ENCODE results near the gene EPN1.

The EPN1 gene

GRCh38 chr19:55646889-55647731, 27.9 kb upstream of the EPN1 start:
- DNase-seq (ENCODE audit: low read depth), result no peak

GRCh38 chr19:55647732-55648584, 27.1 kb upstream of the EPN1 start, which contains the start of gene CCDC106:
Gene CCDC106, plus strand, starts transcription at chr19:55648212. Its CDS starts 835 bp downstream, at chr19:55649047.
- DNase-seq (ENCODE audit: low read depth), result no peak

- DNase-seq (ENCODE audit: low read depth), result no peak
Measured at GRCh38 chr19:55648585-55649267, 26.3 kb upstream of the EPN1 start.

- no peak for DNase-seq (ENCODE audit: low read depth)
Measured at GRCh38 chr19:55649268-55650125, 25.5 kb upstream of the EPN1 start.

- no peak for DNase-seq (ENCODE audit: low read depth)
Measured at GRCh38 chr19:55650126-55650557, 24.9 kb upstream of the EPN1 start.

- DNase-seq (ENCODE audit: low read depth), result no peak
Measured at GRCh38 chr19:55650602-55651230, 24.3 kb upstream of the EPN1 start.

GRCh38 chr19:55651236-55651635, 23.8 kb upstream of the EPN1 start:
- DNase-seq (ENCODE audit: low read depth), result no peak

GRCh38 chr19:55652311-55653128, 22.5 kb upstream of the EPN1 start:
- no peak for DNase-seq (ENCODE audit: low read depth)

GRCh38 chr19:55653651-55654322, 21.2 kb upstream of the EPN1 start:
- DNase-seq (ENCODE audit: low read depth), result peak; percentile 98

- peak; percentile 96 for DNase-seq (ENCODE audit: low read depth)
Measured at GRCh38 chr19:55654323-55654867, 20.6 kb upstream of the EPN1 start.

GRCh38 chr19:55654868-55655647, 20.0 kb upstream of the EPN1 start, which contains the start of gene U2AF2:
Gene U2AF2, plus strand, starts transcription at chr19:55655035. Its CDS starts 70 bp downstream, at chr19:55655105.
- DNase-seq (ENCODE audit: low read depth), result peak; percentile 95

GRCh38 chr19:55655648-55656040, 19.4 kb upstream of the EPN1 start:
- DNase-seq (ENCODE audit: low read depth), result no peak

GRCh38 chr19:55656552-55656951, 18.5 kb upstream of the EPN1 start:
- DNase-seq (ENCODE audit: low read depth), result no peak

- DNase-seq (ENCODE audit: low read depth), result no peak
Measured at GRCh38 chr19:55656988-55657747, 17.9 kb upstream of the EPN1 start.

- DNase-seq (ENCODE audit: low read depth), result no peak
Measured at GRCh38 chr19:55658846-55659459, 16.1 kb upstream of the EPN1 start.

- no peak for DNase-seq (ENCODE audit: low read depth)
Measured at GRCh38 chr19:55659822-55660221, 15.2 kb upstream of the EPN1 start.

- no peak for DNase-seq (ENCODE audit: low read depth)
Measured at GRCh38 chr19:55660404-55660803, 14.6 kb upstream of the EPN1 start.
